HCT116 (cell line): ENCODE measurements around the gene CSAD.

Experiments used
- ATF3 ChIP-seq: IDR thresholded peaks from 2 replicates; pipeline ENCODE4 v1.6.1; 2012
- CBX3 ChIP-seq: IDR thresholded peaks from 2 replicates; pipeline ENCODE4 v1.6.1; 2012; ENCODE audit warnings: low read depth
- CEBPB ChIP-seq: IDR thresholded peaks from 2 replicates; pipeline ENCODE4 v1.6.1; 2012; ENCODE audit warnings: low read depth
- CTCF ChIP-seq, 3 experiments: fragments of 200-600 bp in 1 of 3; sonication (generic) in 1 of 3; IDR thresholded peaks in 2 of 3; conservative IDR thresholded peaks in 1 of 3; 2 replicates each; pipeline ENCODE4 v1.5.1; 2012 to 2017; ENCODE audit warnings: low read depth in 2 of 3, low read length in 2 of 3, antibody characterized with exemption in 1 of 3, borderline replicate concordance in 1 of 3, control low read depth in 1 of 3, mild to moderate bottlenecking in 1 of 3, mixed read lengths in 1 of 3, mixed run types in 1 of 3, moderate library complexity in 1 of 3; ENCODE audit not compliant: insufficient read depth in 1 of 3
- EGR1 ChIP-seq: IDR thresholded peaks from 2 replicates; pipeline ENCODE4 v1.6.1; 2012; ENCODE audit warnings: low read depth
- EZH2phosphoT487 ChIP-seq: fragments of 200-600 bp; IDR thresholded peaks from 2 replicates; pipeline ENCODE4 v1.6.1; 2018; ENCODE audit warnings: antibody characterized with exemption, borderline replicate concordance
- JUND ChIP-seq: IDR thresholded peaks from 2 replicates; pipeline ENCODE4 v1.6.1; 2012
- POLR2A ChIP-seq: IDR thresholded peaks from 2 replicates; pipeline ENCODE4 v1.7.0; 2011; ENCODE audit warnings: borderline replicate concordance; ENCODE audit not compliant: insufficient read depth, insufficient read length; ENCODE audit errors: extremely low read depth
- POLR2AphosphoS5 ChIP-seq: IDR thresholded peaks from 2 replicates; pipeline ENCODE4 v1.6.1; 2011; ENCODE audit warnings: mild to moderate bottlenecking, low read depth, low read length, moderate library complexity
- REST ChIP-seq: IDR thresholded peaks from 2 replicates; pipeline ENCODE4 v1.6.1; 2012; ENCODE audit warnings: low read depth
- TCF7L2 ChIP-seq: IDR thresholded peaks from 2 replicates; pipeline ENCODE4 v1.7.0; 2011; ENCODE audit warnings: borderline replicate concordance, inconsistent platforms; ENCODE audit not compliant: insufficient read depth, insufficient read length; ENCODE audit errors: extremely low read depth
- YY1 ChIP-seq: IDR thresholded peaks from 2 replicates; pipeline ENCODE4 v1.6.1; 2011; ENCODE audit warnings: low read length, low read depth, moderate library complexity, mild to moderate bottlenecking; ENCODE audit not compliant: insufficient replicate concordance; ENCODE audit errors: extremely low read depth

GRCh38 chr12:53191885-53192530, 11.3 kb upstream of the CSAD start:
- no peak for TF ChIP-seq EGR1
- TF ChIP-seq CTCF (IDR thresholded peaks at IDR 0.05 in 2 of 3, conservative IDR thresholded peaks at IDR 0.05 in 1 of 3; ENCODE audit: borderline replicate concordance in 1 of 3, insufficient read depth in 1 of 3, low read depth in 2 of 3, low read length in 2 of 3): no peak
- TF ChIP-seq POLR2A: no peak
- no peak for TF ChIP-seq EZH2phosphoT487
- TF ChIP-seq POLR2AphosphoS5: no peak
- no peak for TF ChIP-seq CBX3
- TF ChIP-seq TCF7L2: no peak
- no peak for TF ChIP-seq ATF3
- no peak for TF ChIP-seq JUND
- TF ChIP-seq CEBPB: no peak
- no peak for TF ChIP-seq REST
- TF ChIP-seq YY1: no peak
